Nephron progenitor cell (in vitro differentiated cells): ENCODE data around the gene ADAMTS9.
"Not testable (repeated sequence)": the region's sequence is repeated elsewhere in the genome, so short reads cannot be mapped to it uniquely, and the experiment has no call there.

Experiments used
- DNase-seq: peaks from one replicate; pipeline ENCODE4 v3.0.0; 2021
- H3K27ac Mint-ChIP-seq: 2 replicates; pipeline ENCODE4 v1.8.0; 2021; ENCODE audit warnings: mild to moderate bottlenecking, moderate library complexity, mixed read lengths
- H3K27me3 Mint-ChIP-seq: 2 replicates; pipeline ENCODE4 v1.8.0; 2021; ENCODE audit warnings: mild to moderate bottlenecking, low read depth, mixed read lengths; ENCODE audit not compliant: poor library complexity
- H3K36me3 Mint-ChIP-seq: 2 replicates; pipeline ENCODE4 v1.8.0; 2021; ENCODE audit warnings: low read depth, mixed read lengths
- H3K4me1 Mint-ChIP-seq: 2 replicates; pipeline ENCODE4 v1.8.0; 2021; ENCODE audit warnings: mixed read lengths
- H3K4me3 Mint-ChIP-seq: 2 replicates; pipeline ENCODE4 v1.8.0; 2021; ENCODE audit warnings: mild to moderate bottlenecking, moderate library complexity, mixed read lengths
- H3K9me3 Mint-ChIP-seq: 2 replicates; pipeline ENCODE4 v1.8.0; 2021; ENCODE audit warnings: mild to moderate bottlenecking, moderate library complexity, mixed read lengths
- CTCF ChIP-seq: fragments of 200-600 bp; sonication (generic); IDR thresholded peaks from 2 replicates; pipeline ENCODE4 v1.5.0; 2021; ENCODE audit warnings: antibody characterized with exemption

The ADAMTS9 gene

GRCh38 chr3:64549869-64550268 lies 137.9 kb downstream of the ADAMTS9 start:
- no peak overlapping the region for H3K4me3 Mint-ChIP-seq
- TF ChIP-seq CTCF, result no peak
- H3K4me1 Mint-ChIP-seq, result peaks cover 33% of the 10 kb centered on the region
- no peak for DNase-seq
- H3K27ac Mint-ChIP-seq, result no peak overlapping the region
- H3K27me3 Mint-ChIP-seq, result peaks cover 5% of the 10 kb centered on the region
- peaks cover 4% of the 10 kb centered on the region for H3K9me3 Mint-ChIP-seq
- H3K36me3 Mint-ChIP-seq, result peaks cover 69% of the 10 kb centered on the region

GRCh38 chr3:64548200-64548889 lies 139.5 kb downstream of the ADAMTS9 start:
- no peak for DNase-seq
- Mint-ChIP-seq H3K4me1 (peaks cover 22% of the 10 kb centered on the region), H3K9me3 (peaks cover 8% of the 10 kb centered on the region), H3K27ac (no peak overlapping the region), H3K4me3 (no peak overlapping the region), H3K27me3 (peaks cover 3% of the 10 kb centered on the region), H3K36me3 (peaks cover 77% of the 10 kb centered on the region)
- TF ChIP-seq CTCF, result no peak

- H3K9me3 Mint-ChIP-seq, result peaks cover 8% of the 10 kb centered on the region
- no peak for DNase-seq
Measured at GRCh38 chr3:64546856-64547255, 140.9 kb downstream of the ADAMTS9 start.

GRCh38 chr3:64545239-64545638 lies 142.6 kb downstream of the ADAMTS9 start:
- H3K36me3 Mint-ChIP-seq, result peaks cover 74% of the 10 kb centered on the region

More at GRCh38 chr3:64546856-64547255, 140.9 kb downstream of the ADAMTS9 start:
- no peak for TF ChIP-seq CTCF
- peaks cover 6% of the 10 kb centered on the region for H3K27me3 Mint-ChIP-seq
- peaks cover 22% of the 10 kb centered on the region for H3K4me1 Mint-ChIP-seq
- H3K27ac Mint-ChIP-seq, result peak overlapping the region; percentile 97
- no peak overlapping the region for H3K4me3 Mint-ChIP-seq
- H3K36me3 Mint-ChIP-seq, result peaks cover 75% of the 10 kb centered on the region

GRCh38 chr3:64541803-64542202 lies 146.0 kb downstream of the ADAMTS9 start:
- Mint-ChIP-seq H3K9me3 (peaks cover 12% of the 10 kb centered on the region), H3K27me3 (peaks cover 9% of the 10 kb centered on the region), H3K4me1 (peaks cover 42% of the 10 kb centered on the region), H3K36me3 (peaks cover 85% of the 10 kb centered on the region), H3K27ac (no peak overlapping the region), H3K4me3 (no peak overlapping the region)
- TF ChIP-seq CTCF, result no peak
- DNase-seq, result no peak

More at GRCh38 chr3:64545239-64545638, 142.6 kb downstream of the ADAMTS9 start:
- not testable (repeated sequence) for DNase-seq, H3K4me3 Mint-ChIP-seq, H3K27ac Mint-ChIP-seq, H3K27me3 Mint-ChIP-seq, H3K9me3 Mint-ChIP-seq
- peaks cover 38% of the 10 kb centered on the region for H3K4me1 Mint-ChIP-seq

GRCh38 chr3:64539451-64540196 lies 148.2 kb downstream of the ADAMTS9 start:
- H3K36me3 Mint-ChIP-seq, result peaks cover 77% of the 10 kb centered on the region
- H3K4me3 Mint-ChIP-seq, result no peak overlapping the region
- H3K27me3 Mint-ChIP-seq, result peaks cover 9% of the 10 kb centered on the region
- peaks cover 43% of the 10 kb centered on the region for H3K4me1 Mint-ChIP-seq
- peaks cover 6% of the 10 kb centered on the region for H3K9me3 Mint-ChIP-seq
- TF ChIP-seq CTCF, result no peak
- H3K27ac Mint-ChIP-seq, result no peak overlapping the region
- no peak for DNase-seq
